OCI-M2 (cell line): ENCODE results near the gene ATP6V0D1.

ENCODE experiments used
- DNase-seq: peaks from one replicate; lab custom pipeline; 2025; ENCODE audit not compliant: unreplicated experiment; lab: John Stamatoyannopoulos, UW

The ATP6V0D1 gene

GRCh38 chr16:67463691-67464090, 17.3 kb downstream of the ATP6V0D1 start:
- DNase-seq = no peak

- DNase-seq = no peak
These were observed 17.9 kb downstream of the ATP6V0D1 start for GRCh38 chr16:67463059-67463458.

DNA sequence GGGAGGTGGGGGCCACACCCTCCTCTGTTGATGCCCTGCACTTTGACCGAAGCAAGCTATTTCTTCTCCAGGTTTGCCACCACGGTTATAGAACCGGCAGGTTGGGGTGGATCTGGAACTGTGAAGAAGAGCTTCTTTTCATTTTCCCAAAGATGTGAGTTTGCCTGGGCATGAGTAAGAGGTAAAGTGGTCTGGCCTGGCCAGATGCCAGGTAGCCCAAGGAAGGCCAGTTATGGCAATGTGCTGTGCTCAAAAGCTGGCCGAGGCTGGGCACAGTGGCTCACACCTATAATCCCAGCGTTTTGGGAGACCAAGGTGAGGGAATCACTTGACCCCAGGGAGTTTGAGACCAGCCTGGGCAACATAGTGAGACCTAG, 18.7 kb downstream of the ATP6V0D1 start:
- no peak for DNase-seq

DNA sequence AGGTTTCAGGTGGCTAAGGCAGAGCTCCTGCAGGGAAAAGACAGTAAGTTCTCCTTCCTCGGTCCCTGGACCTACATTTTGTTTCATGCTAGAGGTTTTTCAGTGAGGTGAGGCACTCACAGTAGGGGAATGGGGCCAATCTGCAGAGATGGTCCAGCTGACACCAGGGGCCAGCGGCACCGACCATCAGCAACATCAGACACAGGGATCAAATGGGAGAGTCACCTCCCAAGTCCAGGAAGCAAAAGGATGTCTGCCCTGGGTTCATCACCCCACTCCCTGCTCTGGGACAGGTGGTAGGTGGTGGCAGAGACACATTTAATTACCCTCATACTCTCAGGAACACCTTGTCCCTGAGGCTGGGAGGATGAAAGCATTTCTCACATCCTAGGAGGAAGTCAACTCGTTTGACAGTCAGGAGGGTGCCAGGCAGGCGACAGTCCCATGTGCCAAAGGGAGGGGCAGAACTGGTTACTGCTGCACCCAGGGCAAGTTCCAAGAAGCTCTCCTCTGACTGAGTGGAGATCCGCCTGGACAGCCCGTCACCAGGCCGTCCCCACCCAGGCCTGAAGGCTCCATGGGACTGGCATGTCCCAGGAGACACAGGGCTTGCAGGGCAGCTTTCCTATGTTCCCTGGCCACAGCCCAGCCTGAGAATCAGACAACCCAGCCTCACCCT, 19.2 kb downstream of the ATP6V0D1 start:
- no peak for DNase-seq

- no peak for DNase-seq
These were observed 20.0 kb downstream of the ATP6V0D1 start for GRCh38 chr16:67460961-67461360.

DNA sequence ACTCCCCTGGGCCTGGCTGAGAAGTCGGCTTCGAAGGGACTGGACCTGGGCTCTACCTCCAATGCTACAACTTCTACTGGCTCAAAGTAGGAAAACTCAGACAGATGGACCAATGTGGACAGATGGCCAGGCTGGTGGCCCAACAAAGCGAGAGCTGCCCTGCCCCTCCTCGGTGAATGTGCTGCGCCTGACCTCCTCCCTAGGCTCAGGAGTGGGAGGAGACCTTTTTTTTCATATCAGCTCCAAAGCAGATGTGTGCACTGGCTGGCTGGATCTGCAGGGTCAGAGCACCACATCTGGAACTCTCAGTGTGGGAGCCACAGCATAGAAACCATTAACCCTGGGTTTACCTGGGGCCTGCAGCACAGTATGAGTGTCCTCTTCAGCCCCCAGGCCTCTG, 20.8 kb downstream of the ATP6V0D1 start:
- no peak for DNase-seq

DNA sequence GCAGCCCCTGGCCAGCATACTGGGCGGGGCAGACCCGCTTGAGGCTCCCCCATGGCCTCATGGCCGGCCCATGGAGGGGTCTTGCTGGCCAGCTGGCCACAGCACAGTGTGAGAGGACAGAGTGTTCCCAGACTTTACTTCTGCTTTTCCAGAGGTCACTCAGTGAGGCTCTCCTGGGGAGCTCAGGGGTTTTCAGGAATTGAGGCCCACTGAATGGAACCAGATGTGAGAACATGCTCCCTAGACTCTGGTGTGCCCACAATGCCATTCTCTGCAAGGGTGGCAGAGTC, 21.2 kb downstream of the ATP6V0D1 start:
- DNase-seq = no peak

DNA sequence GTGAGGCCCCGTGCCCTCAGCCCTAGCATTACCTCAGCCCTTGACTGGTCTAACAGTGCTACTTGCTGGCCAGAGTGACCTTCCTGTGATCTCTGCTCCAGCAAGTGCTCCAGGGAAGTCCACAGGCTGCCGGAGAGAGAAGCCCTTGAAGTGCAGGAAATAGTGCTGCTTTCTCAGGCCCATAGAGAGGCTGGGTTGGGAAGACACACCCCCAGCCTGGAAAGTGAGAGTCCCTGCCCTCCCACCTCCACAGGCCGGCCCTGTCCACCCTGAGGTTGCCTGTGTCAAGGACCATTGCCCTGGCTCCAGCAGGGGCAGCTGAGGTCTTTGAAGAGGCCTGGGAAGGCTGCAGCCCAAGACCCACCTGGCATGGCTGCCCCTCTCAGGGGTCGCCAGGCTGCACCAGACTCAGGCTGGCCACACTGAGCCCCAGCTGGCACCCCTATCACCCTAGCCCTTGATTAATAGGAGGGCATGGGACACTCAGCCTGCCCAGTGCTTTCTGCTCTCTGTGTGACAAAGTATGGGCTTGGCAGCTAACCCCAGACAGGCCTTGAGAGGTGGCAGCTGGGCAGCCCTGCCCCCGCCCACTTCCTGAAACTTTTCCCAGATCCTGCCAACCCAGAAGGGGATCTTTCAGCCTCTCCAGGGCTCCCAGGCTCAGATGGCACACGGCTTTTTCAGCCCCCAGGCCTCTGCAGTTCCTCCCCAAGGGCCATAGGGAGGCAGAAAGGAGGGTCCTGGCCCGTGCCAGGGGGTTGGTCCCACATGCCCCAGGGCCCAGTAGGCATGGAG, 21.7 kb downstream of the ATP6V0D1 start:
- no peak for DNase-seq

DNA sequence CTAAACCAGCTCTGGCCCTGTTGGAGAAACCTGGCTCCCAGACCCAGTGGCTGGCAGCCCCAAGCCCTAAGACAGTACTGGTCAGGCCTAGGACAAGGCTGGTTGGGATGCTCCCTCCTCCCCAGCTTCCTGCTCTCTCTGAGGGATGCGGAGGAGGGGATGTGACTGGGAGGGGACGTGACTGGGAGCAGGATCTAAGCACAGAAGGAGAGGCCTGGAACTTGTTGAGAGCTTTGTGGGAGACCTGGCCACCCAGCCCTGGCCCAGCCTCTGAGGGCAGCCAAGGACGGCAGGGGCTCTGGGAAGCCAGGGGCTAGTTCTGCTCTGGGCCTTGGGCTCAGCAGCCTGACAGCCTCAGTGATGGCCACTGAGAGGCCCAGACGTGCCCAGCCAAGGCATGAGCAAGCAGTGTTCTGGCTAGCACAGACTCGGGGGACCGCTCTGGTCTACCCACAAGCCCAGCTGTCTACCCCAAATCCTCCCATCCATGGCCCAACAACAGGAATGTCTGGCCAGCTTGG, 22.8 kb downstream of the ATP6V0D1 start:
- no peak for DNase-seq

- no peak for DNase-seq
These were observed 23.3 kb downstream of the ATP6V0D1 start for GRCh38 chr16:67457611-67458010.

GRCh38 chr16:67456391-67457081, 24.4 kb downstream of the ATP6V0D1 start:
- no peak for DNase-seq

- no peak for DNase-seq
These were observed 26.1 kb downstream of the ATP6V0D1 start for GRCh38 chr16:67454852-67455251.

DNA sequence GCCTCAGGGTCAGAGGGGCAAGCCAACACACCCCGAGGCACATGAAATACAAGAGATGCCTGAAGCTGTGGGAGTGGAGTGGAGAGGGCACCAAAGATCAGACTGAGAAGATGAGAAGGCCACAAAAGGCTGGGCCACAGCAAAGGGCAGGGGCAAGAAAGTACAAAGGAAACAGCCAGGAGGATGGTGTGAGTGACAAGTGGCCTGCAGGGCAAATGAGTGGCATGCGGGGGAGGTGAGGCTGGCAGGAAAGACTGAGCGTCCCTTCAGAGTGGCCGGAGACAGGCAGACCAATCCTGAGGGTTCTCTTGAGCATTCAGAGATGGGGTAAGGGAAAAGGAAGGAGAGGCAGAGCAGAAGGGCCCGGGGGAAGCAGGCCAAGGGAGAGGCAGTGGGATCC, 26.9 kb downstream of the ATP6V0D1 start:
- no peak for DNase-seq

DNA sequence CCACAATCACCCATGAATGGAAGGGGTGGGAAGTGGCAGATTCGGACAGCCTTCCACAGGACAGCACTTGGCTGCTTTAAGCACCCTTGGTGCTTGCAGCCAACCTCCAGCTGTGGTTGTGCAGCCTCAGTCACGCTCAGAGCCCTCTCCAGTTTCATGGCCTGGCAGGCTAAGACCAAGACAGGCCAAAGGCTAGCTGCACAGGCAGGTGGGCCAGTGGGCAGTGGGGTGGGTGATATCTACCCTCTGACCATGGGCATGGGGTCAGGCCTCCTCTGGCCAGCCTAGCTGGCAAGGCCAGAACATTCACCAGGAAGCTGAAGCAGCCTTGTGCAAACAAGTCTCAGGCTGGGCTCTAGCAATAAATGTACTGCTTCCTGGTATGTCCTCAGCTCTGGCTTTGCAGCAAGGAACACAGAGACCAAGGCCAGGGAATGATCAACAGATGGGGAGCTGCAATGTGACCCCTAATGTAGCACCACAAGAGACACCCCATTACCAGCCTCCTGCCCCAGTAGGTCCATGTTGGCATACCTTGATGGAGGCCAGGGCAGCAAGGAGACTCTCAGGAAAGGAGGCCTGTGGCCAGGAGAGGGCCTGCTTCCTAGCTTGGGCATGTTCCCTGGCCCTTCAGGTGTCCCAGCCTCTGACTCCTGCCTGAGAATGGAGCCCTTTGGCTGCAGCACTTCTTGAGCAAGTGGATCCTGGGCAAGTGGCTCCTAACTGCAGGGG, 29.1 kb downstream of the ATP6V0D1 start:
- no peak for DNase-seq

- DNase-seq = no peak
These were observed 29.8 kb downstream of the ATP6V0D1 start for GRCh38 chr16:67451061-67451703.

DNA sequence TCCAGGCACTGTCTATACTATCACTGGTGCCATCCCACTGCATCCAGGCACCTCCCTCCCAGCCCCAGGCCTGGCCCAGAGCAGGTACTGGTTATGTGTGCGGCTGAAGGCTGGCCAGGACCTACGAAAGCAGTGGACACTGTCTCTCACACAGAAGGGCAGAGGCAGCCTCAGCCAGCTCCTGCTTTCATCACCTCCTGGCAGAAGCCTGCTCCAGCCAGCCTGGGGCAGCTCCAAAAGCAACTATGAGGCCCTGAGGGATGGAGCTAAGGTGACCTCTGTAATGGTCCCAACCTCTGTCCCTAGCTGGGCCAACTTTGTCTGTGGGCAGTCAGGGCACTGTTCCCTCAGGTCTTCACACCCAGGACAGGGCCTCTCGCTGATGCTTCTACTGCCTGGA, 31.2 kb downstream of the ATP6V0D1 start:
- DNase-seq = no peak

DNA sequence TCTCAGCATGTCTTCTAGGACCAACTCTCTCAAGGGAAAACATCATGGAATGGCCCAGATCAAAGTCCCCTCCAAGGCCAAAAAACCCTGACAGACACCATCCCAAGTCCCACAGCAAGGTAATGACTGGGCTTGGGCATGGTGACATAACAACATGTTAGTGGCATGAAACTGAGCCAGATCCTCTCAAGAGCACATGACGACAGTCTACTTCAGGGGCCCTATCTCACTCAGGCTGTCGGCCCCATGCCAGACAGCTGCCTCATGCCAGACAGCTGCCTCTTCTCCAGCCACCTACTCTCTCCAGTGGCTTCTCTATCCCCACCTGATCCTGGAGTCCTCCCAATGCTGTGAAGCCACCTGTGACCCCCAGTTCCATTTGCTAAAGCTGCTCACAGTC, 31.6 kb downstream of the ATP6V0D1 start:
- DNase-seq = no peak

GRCh38 chr16:67448580-67448979, 32.4 kb downstream of the ATP6V0D1 start:
- DNase-seq = no peak

- no peak for DNase-seq
These were observed 33.4 kb downstream of the ATP6V0D1 start for GRCh38 chr16:67447508-67448076.

- no peak for DNase-seq
These were observed 33.9 kb downstream of the ATP6V0D1 start for GRCh38 chr16:67446968-67447507.
